ENCODE results near the gene NDUFB7. TPM values are rescaled to one million over a fixed set of nuclear protein-coding genes. Genes with fewer than 3 reads are reported as not detected.

Gene NDUFB7
- polyA plus RNA-seq, 1 donor (not counting 4 experiments of a cell fraction or from before 2014, with no cell fraction given) = 146 TPM

- Histone ChIP-seq H3K4me2 (ENCODE audit: control insufficient read depth, extremely low read depth, insufficient read depth, low read depth, low read length) (no peak overlapping the region), H2AFZ (ENCODE audit: control insufficient read depth, low read length) (no peak overlapping the region), H3K79me2 (ENCODE audit: control insufficient read depth, insufficient read depth, low read length) (peaks cover 48% of the 10 kb centered on the region), H4K20me1 (ENCODE audit: control insufficient read depth, extremely low read depth, insufficient read depth, low read length) (peaks cover 5% of the 10 kb centered on the region), H3K27me3 (ENCODE audit: control insufficient read depth, extremely low read depth, insufficient read depth, low read length) (no peaks in the 10 kb centered on the region), H3K9me3 (ENCODE audit: control insufficient read depth, low read depth, low read length) (no peaks in the 10 kb centered on the region), H3K4me3 (ENCODE audit: control insufficient read depth in 2 of 3, extremely low read depth in 1 of 3, insufficient read depth in 2 of 3, low read depth in 1 of 3, low read length in 3 of 3) (no peak overlapping the region), H3K27ac (ENCODE audit: control insufficient read depth, insufficient read depth, low read length) (peak overlapping the region; percentile 18), H3K9me1 (ENCODE audit: control insufficient read depth, extremely low read depth, insufficient read depth, low read length) (no peaks in the 10 kb centered on the region), H3K4me1 (ENCODE audit: control insufficient read depth, extremely low read depth, insufficient read depth, low read length) (peaks cover 41% of the 10 kb centered on the region), H3K36me3 (ENCODE audit: control insufficient read depth in 2 of 2, extremely low read depth in 1 of 2, insufficient read depth in 2 of 2, low read length in 2 of 2) (peaks cover 5 to 6% of the 10 kb centered on the region in 2 experiments), H3K9ac (ENCODE audit: control insufficient read depth, extremely low read depth, insufficient read depth, low read length) (no peak overlapping the region)
- dilution Hi-C loops (cut with MboI; ENCODE audit: extremely low pct_ligation_motif_present, low sequenced_read_pairs) = no loop called here
- TF ChIP-seq EZH2 (IDR thresholded peaks at IDR 0.05; ENCODE audit: low read length) = no peak
- no peak for TF ChIP-seq CTCF (optimal IDR thresholded peaks at IDR 0.05 in 1 of 3, IDR thresholded peaks at IDR 0.05 in 1 of 3, conservative IDR thresholded peaks at IDR 0.05 in 1 of 3; ENCODE audit: extremely low read depth in 1 of 3, insufficient read depth in 2 of 3, low read length in 3 of 3)
- DNase-seq (ENCODE audit: low read depth, low spot score) (no peak), FAIRE-seq (no peak)
These were observed 30.9 kb downstream of the NDUFB7 start for GRCh38 chr19:14540741-14541525.

GRCh38 chr19:14536926-14537692, 34.8 kb downstream of the NDUFB7 start:
- Histone ChIP-seq H3K36me3 (ENCODE audit: control insufficient read depth in 2 of 2, extremely low read depth in 1 of 2, insufficient read depth in 2 of 2, low read length in 2 of 2) (peaks cover 8 to 12% of the 10 kb centered on the region in 2 experiments), H3K79me2 (ENCODE audit: control insufficient read depth, insufficient read depth, low read length) (peaks cover 50% of the 10 kb centered on the region), H3K9me3 (ENCODE audit: control insufficient read depth, low read depth, low read length) (no peaks in the 10 kb centered on the region), H3K4me3 (ENCODE audit: control insufficient read depth in 2 of 3, extremely low read depth in 1 of 3, insufficient read depth in 2 of 3, low read depth in 1 of 3, low read length in 3 of 3) (peak overlapping the region; percentile 18 to 74 (median 58)), H2AFZ (ENCODE audit: control insufficient read depth, low read length) (peak overlapping the region; percentile 48), H3K4me2 (ENCODE audit: control insufficient read depth, extremely low read depth, insufficient read depth, low read depth, low read length) (peak overlapping the region; percentile 96), H3K27me3 (ENCODE audit: control insufficient read depth, extremely low read depth, insufficient read depth, low read length) (no peaks in the 10 kb centered on the region), H3K27ac (ENCODE audit: control insufficient read depth, insufficient read depth, low read length) (peak overlapping the region; percentile 60), H4K20me1 (ENCODE audit: control insufficient read depth, extremely low read depth, insufficient read depth, low read length) (no peaks in the 10 kb centered on the region), H3K9ac (ENCODE audit: control insufficient read depth, extremely low read depth, insufficient read depth, low read length) (peak overlapping the region; percentile 71), H3K9me1 (ENCODE audit: control insufficient read depth, extremely low read depth, insufficient read depth, low read length) (no peaks in the 10 kb centered on the region), H3K4me1 (ENCODE audit: control insufficient read depth, extremely low read depth, insufficient read depth, low read length) (peaks cover 18% of the 10 kb centered on the region)
- TF ChIP-seq EZH2 (IDR thresholded peaks at IDR 0.05; ENCODE audit: low read length) (no peak), CTCF (optimal IDR thresholded peaks at IDR 0.05 in 1 of 3, IDR thresholded peaks at IDR 0.05 in 1 of 3, conservative IDR thresholded peaks at IDR 0.05 in 1 of 3; ENCODE audit: extremely low read depth in 1 of 3, insufficient read depth in 2 of 3, low read length in 3 of 3) (no peak)
- dilution Hi-C loops (cut with MboI; ENCODE audit: extremely low pct_ligation_motif_present, low sequenced_read_pairs) = no loop called here
- DNase-seq (ENCODE audit: low read depth, low spot score) (no peak), FAIRE-seq (peak; percentile 5)

All from keratinocyte (primary cell).